ENCODE results near the gene AKAIN1. TPM values are rescaled to one million over a fixed set of nuclear protein-coding genes. Genes with fewer than 3 reads are reported as not detected.

The AKAIN1 gene
- total and polyA plus RNA-seq, 12 donors: 0.28 to 9.7 (median 3.8) TPM; not detected in 4

GRCh38 chr18:5173646-5174045 lies 23.4 kb downstream of the AKAIN1 start:
- Histone ChIP-seq H3K27me3 (no peaks in the 10 kb centered on the region), H3K36me3 (replicated peaks in 1 of 2) (no peaks in the 10 kb centered on the region), H3K4me3 (no peak overlapping the region), H3K9me3 (replicated peaks in 1 of 3) (no peaks in the 10 kb centered on the region), H3K27ac (no peak overlapping the region), H3K4me1 (replicated peaks in 1 of 2) (no peaks in the 10 kb centered on the region)
- WGBS, 4 donors: 72 to 78% (median 75%) methylated on average over 6 of the region's 6 CpGs
- TF ChIP-seq POLR2A (IDR thresholded peaks at IDR 0.05) (no peak), CTCF (IDR thresholded peaks at IDR 0.05) (no peak)
- intact Hi-C loops (cut with DNase I): no loop called here
- DNase-seq: no peak

GRCh38 chr18:5173236-5173635 lies 23.8 kb downstream of the AKAIN1 start:
- Histone ChIP-seq H3K9me3 (replicated peaks in 1 of 3) (no peaks in the 10 kb centered on the region), H3K4me3 (no peak overlapping the region), H3K27me3 (no peaks in the 10 kb centered on the region), H3K27ac (no peak overlapping the region), H3K36me3 (replicated peaks in 1 of 2) (no peaks in the 10 kb centered on the region), H3K4me1 (replicated peaks in 1 of 2) (no peaks in the 10 kb centered on the region)
- intact Hi-C loops (cut with DNase I): no loop called here
- DNase-seq: no peak
- 70 to 84% (median 77%) methylated on average over 2 of the region's 2 CpGs for WGBS, 4 donors
- TF ChIP-seq POLR2A (IDR thresholded peaks at IDR 0.05): no peak

GRCh38 chr18:5167831-5168230 lies 29.2 kb downstream of the AKAIN1 start:
- no peaks in the 10 kb centered on the region for H3K27me3 ChIP-seq

GRCh38 chr18:5166606-5167280 lies 30.3 kb downstream of the AKAIN1 start:
- intact Hi-C loops (cut with DNase I): no loop called here
- 30 to 38% (median 32%) methylated on average over 2 of the region's 2 CpGs for WGBS, 4 donors
- Histone ChIP-seq H3K27ac (no peak overlapping the region), H3K27me3 (no peaks in the 10 kb centered on the region), H3K36me3 (replicated peaks in 1 of 2) (no peaks in the 10 kb centered on the region), H3K9me3 (replicated peaks in 1 of 3) (no peaks in the 10 kb centered on the region), H3K4me1 (replicated peaks in 1 of 2) (no peaks in the 10 kb centered on the region), H3K4me3 (no peak overlapping the region)
- no peak for DNase-seq
- no peak for TF ChIP-seq POLR2A (IDR thresholded peaks at IDR 0.05)
- no peak for TF ChIP-seq CTCF (IDR thresholded peaks at IDR 0.05)

More at GRCh38 chr18:5167831-5168230, 29.2 kb downstream of the AKAIN1 start:
- no peak for TF ChIP-seq CTCF (IDR thresholded peaks at IDR 0.05)
- no peak for TF ChIP-seq POLR2A (IDR thresholded peaks at IDR 0.05)
- no peak overlapping the region for H3K4me3 ChIP-seq
- DNase-seq: no peak
- intact Hi-C loops (cut with DNase I): no loop called here
- WGBS, 4 donors: 26 to 56% (median 43%) methylated on average over 2 of the region's 2 CpGs
- H3K9me3 ChIP-seq (replicated peaks in 1 of 3): no peaks in the 10 kb centered on the region
- H3K4me1 ChIP-seq (replicated peaks in 1 of 2): no peaks in the 10 kb centered on the region
- H3K36me3 ChIP-seq (replicated peaks in 1 of 2): no peaks in the 10 kb centered on the region
- no peak overlapping the region for H3K27ac ChIP-seq

GRCh38 chr18:5164903-5165302 lies 32.2 kb downstream of the AKAIN1 start:
- intact Hi-C loops (cut with DNase I): no loop called here
- 74 to 87% (median 78%) methylated on average over 2 of the region's 2 CpGs for WGBS, 4 donors
- H3K4me1 ChIP-seq (replicated peaks in 1 of 2): no peaks in the 10 kb centered on the region

More at GRCh38 chr18:5164903-5165302, 32.2 kb downstream of the AKAIN1 start:
- Histone ChIP-seq H3K4me3 (no peak overlapping the region), H3K27ac (no peak overlapping the region), H3K36me3 (replicated peaks in 1 of 2) (no peaks in the 10 kb centered on the region), H3K27me3 (no peaks in the 10 kb centered on the region), H3K9me3 (replicated peaks in 1 of 3) (no peaks in the 10 kb centered on the region)
- no peak for DNase-seq
- TF ChIP-seq POLR2A (IDR thresholded peaks at IDR 0.05) (no peak), CTCF (IDR thresholded peaks at IDR 0.05) (no peak)

All from adrenal gland (tissue), 12 donors.